Karpas-422 (cell line): Measurements from ENCODE around the gene MUC5AC. TPM values are rescaled to one million over a fixed set of nuclear protein-coding genes. Genes with fewer than 3 reads are reported as not detected.
"Not testable (repeated sequence)": the region's sequence is repeated elsewhere in the genome, so short reads cannot be mapped to it uniquely, and the experiment has no call there.

Source experiments
- DNase-seq: peaks from one replicate; pipeline ENCODE4 v3.0.0-alpha.2; 2015
- H2AFZ ChIP-seq: fragments of 200-600 bp; sonication (generic); 2 replicates; pipeline ENCODE4 v1.6.1; 2014; ENCODE audit warnings: antibody characterized with exemption, low read length, mixed read lengths
- H3K27ac ChIP-seq: fragments of 200-600 bp; sonication (generic); 2 replicates; pipeline ENCODE4 v1.5.1; 2014; ENCODE audit warnings: mild to moderate bottlenecking, low read length, moderate library complexity
- H3K27me3 ChIP-seq: fragments of 200-600 bp; sonication (generic); 2 replicates; pipeline ENCODE4 v1.6.1; 2014; ENCODE audit warnings: low read length, mixed read lengths
- H3K36me3 ChIP-seq: fragments of 200-600 bp; sonication (generic); 2 replicates; pipeline ENCODE4 v1.6.1; 2014; ENCODE audit warnings: low read length, mixed read lengths; ENCODE audit not compliant: insufficient read depth
- H3K4me1 ChIP-seq: fragments of 200-600 bp; sonication (generic); 2 replicates; pipeline ENCODE4 v1.6.1; 2014; ENCODE audit warnings: mild to moderate bottlenecking, low read length, mixed read lengths
- H3K4me2 ChIP-seq: fragments of 200-600 bp; sonication (generic); 2 replicates; pipeline ENCODE4 v1.6.1; 2014; ENCODE audit warnings: low read length, low read depth, mild to moderate bottlenecking; ENCODE audit not compliant: poor library complexity, severe bottlenecking
- H3K4me3 ChIP-seq: fragments of 200-600 bp; sonication (generic); 2 replicates; pipeline ENCODE4 v1.5.1; 2014; ENCODE audit warnings: mild to moderate bottlenecking, antibody characterized with exemption, low read length, mixed read lengths
- H3K79me2 ChIP-seq: fragments of 200-600 bp; sonication (generic); 2 replicates; pipeline ENCODE4 v1.6.1; 2014; ENCODE audit warnings: mild to moderate bottlenecking, low read length, mixed read lengths
- H3K9ac ChIP-seq: fragments of 200-600 bp; sonication (generic); 2 replicates; pipeline ENCODE4 v1.6.0; 2014; ENCODE audit warnings: low read length
- H3K9me2 ChIP-seq: fragments of 200-600 bp; sonication (generic), shearing (Covaris generic); replicated peaks from 2 replicates; pipeline ENCODE4 v1.6.0; 2014; ENCODE audit warnings: mild to moderate bottlenecking, low read length, moderate library complexity; ENCODE audit not compliant: insufficient read depth
- H3K9me3 ChIP-seq: fragments of 300-700, 200-600 bp; sonication (generic); 2 replicates; pipeline ENCODE4 v1.6.1; 2014; ENCODE audit warnings: low read length, mixed read lengths
- H4K20me1 ChIP-seq: fragments of 200-600 bp; sonication (generic); 2 replicates; pipeline ENCODE4 v1.6.1; 2014; ENCODE audit warnings: mild to moderate bottlenecking, antibody characterized with exemption, low read length, low read depth; ENCODE audit not compliant: insufficient read depth
- total RNA-seq: library from RNA; depleted of rRNA; stranded (reverse); fragments of >200 nt; shearing (Covaris generic); gene quantifications from 2 replicates; pipeline ENCODE4 v1.2.3, GENCODE V29; 2014; ENCODE audit warnings: low replicate concordance

The MUC5AC gene
- total RNA-seq, 1 experiment from 2014 or later = not detected

DNA sequence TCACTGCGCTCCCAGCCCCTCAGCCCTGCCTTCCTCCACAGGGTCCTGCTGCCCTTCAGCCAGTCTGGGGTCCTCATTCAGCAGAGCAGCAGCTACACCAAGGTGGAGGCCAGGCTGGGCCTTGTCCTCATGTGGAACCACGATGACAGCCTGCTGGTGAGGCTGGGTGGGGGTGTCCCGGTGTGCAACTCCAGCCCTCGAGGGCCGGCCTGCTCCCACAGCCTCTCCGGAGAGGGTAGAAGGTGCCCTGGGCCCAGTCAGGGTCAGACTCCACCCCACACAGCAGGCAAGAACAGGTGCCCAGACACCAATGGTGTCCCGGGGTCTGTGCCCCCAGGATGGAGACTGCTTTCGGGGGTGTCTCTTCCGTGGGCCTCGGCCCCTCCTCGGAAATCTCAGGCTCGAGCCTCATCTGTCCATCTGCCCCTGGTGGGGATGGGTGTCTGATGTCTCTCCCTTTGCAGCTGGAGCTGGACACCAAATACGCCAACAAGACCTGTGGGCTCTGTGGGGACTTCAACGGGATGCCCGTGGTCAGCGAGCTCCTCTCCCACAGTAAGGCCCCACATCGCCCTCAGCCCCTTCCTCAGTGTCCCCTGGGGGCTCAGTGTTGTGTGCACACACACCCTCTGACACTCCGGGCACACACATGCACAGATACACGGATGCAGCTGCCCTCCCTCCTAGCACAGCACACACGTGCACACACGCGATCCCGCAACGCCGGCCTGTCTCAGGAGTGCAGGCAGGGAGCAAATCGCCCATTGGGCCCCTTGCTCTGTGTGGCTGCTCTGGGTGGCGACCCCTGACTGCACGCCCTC, 4.9 kb downstream of the MUC5AC start:
- no peaks in the 10 kb centered on the region for H3K36me3 ChIP-seq
- no peaks in the 10 kb centered on the region for H3K79me2 ChIP-seq
- DNase-seq = no peak
- H3K9me3 ChIP-seq = no peaks in the 10 kb centered on the region
- H3K27ac ChIP-seq = no peak overlapping the region
- H3K27me3 ChIP-seq = no peaks in the 10 kb centered on the region
- H4K20me1 ChIP-seq = no peaks in the 10 kb centered on the region
- no peaks in the 10 kb centered on the region for H3K9me2 ChIP-seq
- no peak overlapping the region for H2AFZ ChIP-seq
- H3K4me2 ChIP-seq = no peak overlapping the region
- H3K4me1 ChIP-seq = no peaks in the 10 kb centered on the region
- no peak overlapping the region for H3K9ac ChIP-seq
- no peak overlapping the region for H3K4me3 ChIP-seq

DNA sequence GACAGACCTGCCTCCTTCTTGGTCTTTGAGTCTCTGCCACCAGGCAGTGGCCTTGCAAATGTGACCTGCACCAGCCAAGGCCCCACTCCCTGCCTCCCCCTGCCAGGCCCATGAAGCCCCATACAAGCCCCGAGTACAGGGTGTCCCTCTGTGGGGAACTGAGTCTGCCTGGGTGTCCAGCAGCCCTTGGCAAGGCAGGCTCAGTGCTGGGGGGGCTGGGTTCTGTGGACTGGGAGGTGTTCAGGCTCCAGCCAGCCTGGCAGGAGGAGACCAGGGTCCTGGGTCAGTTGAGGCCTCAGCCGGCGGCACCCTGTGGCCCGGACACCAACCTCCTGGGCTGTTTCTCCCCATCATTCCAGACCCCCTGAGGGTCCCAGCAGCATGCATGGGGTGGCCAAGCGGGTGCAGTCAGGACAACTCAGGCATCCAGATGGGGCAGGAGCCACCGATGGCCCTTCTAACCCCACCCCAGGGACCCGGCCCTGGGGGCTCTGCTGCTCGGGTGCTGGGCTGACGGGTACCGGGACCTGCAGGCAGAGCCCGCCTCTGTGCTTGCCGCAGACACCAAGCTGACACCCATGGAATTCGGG, 5.7 kb downstream of the MUC5AC start:
- Histone ChIP-seq H3K27ac (no peak overlapping the region), H2AFZ (no peak overlapping the region), H3K9me3 (no peaks in the 10 kb centered on the region), H3K4me1 (no peaks in the 10 kb centered on the region), H4K20me1 (no peaks in the 10 kb centered on the region), H3K4me3 (no peak overlapping the region), H3K36me3 (no peaks in the 10 kb centered on the region), H3K9ac (no peak overlapping the region), H3K4me2 (no peak overlapping the region), H3K79me2 (no peaks in the 10 kb centered on the region), H3K27me3 (no peaks in the 10 kb centered on the region), H3K9me2 (no peaks in the 10 kb centered on the region)
- DNase-seq = no peak

- no peaks in the 10 kb centered on the region for H3K9me3 ChIP-seq
- no peak overlapping the region for H3K9ac ChIP-seq
- no peak overlapping the region for H3K4me3 ChIP-seq
- no peak overlapping the region for H2AFZ ChIP-seq
- no peaks in the 10 kb centered on the region for H3K27me3 ChIP-seq
- H4K20me1 ChIP-seq = no peaks in the 10 kb centered on the region
- H3K79me2 ChIP-seq = no peaks in the 10 kb centered on the region
- no peaks in the 10 kb centered on the region for H3K4me1 ChIP-seq
- no peaks in the 10 kb centered on the region for H3K36me3 ChIP-seq
- no peak for DNase-seq
- no peak overlapping the region for H3K4me2 ChIP-seq
- no peak overlapping the region for H3K27ac ChIP-seq
- no peaks in the 10 kb centered on the region for H3K9me2 ChIP-seq
Measured at GRCh38 chr11:1163911-1164735, 6.4 kb downstream of the MUC5AC start.

- DNase-seq, H4K20me1 ChIP-seq, H3K36me3 ChIP-seq, H3K4me2 ChIP-seq, H3K79me2 ChIP-seq, H3K9ac ChIP-seq, H3K4me3 ChIP-seq, H3K9me2 ChIP-seq, H2AFZ ChIP-seq, H3K9me3 ChIP-seq, H3K27me3 ChIP-seq, H3K4me1 ChIP-seq, H3K27ac ChIP-seq: not testable (repeated sequence)
Measured at GRCh38 chr11:1164779-1165255, 7.1 kb downstream of the MUC5AC start.

- no peaks in the 10 kb centered on the region for H3K27me3 ChIP-seq
- DNase-seq = no peak
- no peaks in the 10 kb centered on the region for H3K4me1 ChIP-seq
- no peaks in the 10 kb centered on the region for H3K79me2 ChIP-seq
- H3K4me2 ChIP-seq = no peak overlapping the region
- no peak overlapping the region for H3K27ac ChIP-seq
- H4K20me1 ChIP-seq = no peaks in the 10 kb centered on the region
- H3K9me3 ChIP-seq = no peaks in the 10 kb centered on the region
- H3K4me3 ChIP-seq = no peak overlapping the region
- H3K36me3 ChIP-seq = no peaks in the 10 kb centered on the region
- no peak overlapping the region for H2AFZ ChIP-seq
- no peaks in the 10 kb centered on the region for H3K9me2 ChIP-seq
- H3K9ac ChIP-seq = no peak overlapping the region
Measured at GRCh38 chr11:1165256-1166041, 7.7 kb downstream of the MUC5AC start.

- Histone ChIP-seq H3K4me1 (no peaks in the 10 kb centered on the region), H3K79me2 (no peaks in the 10 kb centered on the region), H3K27ac (no peak overlapping the region), H3K4me2 (no peak overlapping the region), H4K20me1 (no peaks in the 10 kb centered on the region), H3K27me3 (no peaks in the 10 kb centered on the region), H3K9me3 (no peaks in the 10 kb centered on the region; the same call in 1 of the 2 replicates), H3K9ac (no peak overlapping the region), H2AFZ (no peak overlapping the region), H3K9me2 (no peaks in the 10 kb centered on the region), H3K36me3 (no peaks in the 10 kb centered on the region), H3K4me3 (no peak overlapping the region)
- DNase-seq = no peak
Measured at GRCh38 chr11:1167256-1167655, 9.5 kb downstream of the MUC5AC start.

DNA sequence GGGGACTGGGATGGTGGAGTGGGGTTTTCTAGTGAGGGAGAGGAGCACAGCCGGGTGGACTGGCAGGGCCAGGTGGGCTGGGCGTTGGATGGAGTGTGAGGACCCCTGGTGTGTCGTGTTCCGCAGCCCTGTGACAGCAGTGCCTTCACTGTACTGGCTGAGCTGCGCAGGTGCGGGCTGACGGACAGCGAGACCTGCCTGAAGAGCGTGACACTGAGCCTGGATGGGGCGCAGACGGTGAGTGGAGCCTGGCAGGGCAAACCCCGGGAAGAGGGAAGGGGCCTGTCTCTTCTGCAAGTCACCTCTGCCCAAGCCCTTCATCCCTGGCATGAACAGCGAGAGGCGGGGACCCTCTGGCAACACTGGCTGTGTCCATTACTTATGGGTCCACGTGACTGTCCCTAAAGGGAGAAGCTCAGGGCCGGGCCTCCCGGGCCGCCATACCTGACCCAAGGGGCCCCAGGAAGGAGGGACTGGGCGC, 10.0 kb downstream of the MUC5AC start:
- Histone ChIP-seq H3K27ac (no peak overlapping the region), H4K20me1 (no peaks in the 10 kb centered on the region), H3K27me3 (no peaks in the 10 kb centered on the region), H3K79me2 (no peaks in the 10 kb centered on the region), H3K9me2 (no peaks in the 10 kb centered on the region), H3K36me3 (no peaks in the 10 kb centered on the region), H3K4me2 (no peak overlapping the region), H2AFZ (no peak overlapping the region), H3K4me1 (no peaks in the 10 kb centered on the region), H3K9ac (no peak overlapping the region), H3K9me3 (peaks cover under 1% of the 10 kb centered on the region), H3K4me3 (no peak overlapping the region)
- DNase-seq = no peak
